Esophagus squamous epithelium (tissue), 4 donors: ENCODE results near the gene AGRP. TPM values are rescaled to one million over a fixed set of nuclear protein-coding genes. Genes with fewer than 3 reads are reported as not detected.

Experiments used
- total RNA-seq, 4 donors: library from RNA; depleted of rRNA; stranded (reverse); fragments of >200 nt; gene quantifications; one replicate each; pipeline ENCODE4 v1.1.0, GENCODE V29; 2016

The AGRP gene
- total RNA-seq, 4 donors from 2014 or later, result not detected

Other genes starting within 250 kb of the AGRP start
- gene FHOD1, start 236.1 kb downstream of the AGRP start, total RNA-seq, result 1 to 10 TPM; 1.9 to 7.4 (median 5.3) TPM
- gene SLC9A5, start 234.6 kb downstream of the AGRP start, total RNA-seq, result under 1 TPM in 1 of 4 donors, not detected in 3; 0.19 TPM
- 10 to 100 TPM in 1 of 4 donors, 1 to 10 TPM in 3; 5.0 to 11.4 (median 7.5) TPM for gene PLEKHG4, start 204.0 kb downstream of the AGRP start, total RNA-seq
- gene KCTD19, start 156.8 kb downstream of the AGRP start, total RNA-seq, result under 1 TPM in 1 of 4 donors, not detected in 3; 0.09 TPM
- not detected for gene LRRC36, start 156.7 kb downstream of the AGRP start, total RNA-seq
- 10 to 100 TPM in 2 of 4 donors, 1 to 10 TPM in 2; 3.0 to 26.2 (median 8.2) TPM for gene TPPP3, start 90.0 kb downstream of the AGRP start, total RNA-seq
- 10 to 100 TPM in 1 of 4 donors, 1 to 10 TPM in 3; 2.5 to 11.1 (median 3.8) TPM for gene ZDHHC1, start 67.1 kb downstream of the AGRP start, total RNA-seq
- 10 to 100 TPM in 1 of 4 donors, 1 to 10 TPM in 3; 2.1 to 13.0 (median 6.7) TPM for gene HSD11B2, start 52.4 kb downstream of the AGRP start, total RNA-seq
- gene ATP6V0D1, start 2.4 kb downstream of the AGRP start, total RNA-seq, result 100 to 1,000 TPM in 3 of 4 donors, 10 to 100 TPM in 1; 99.4 to 158 (median 131) TPM
- 10 to 100 TPM in 3 of 4 donors, 1 to 10 TPM in 1; 6.6 to 24.0 (median 15.6) TPM for gene RIPOR1, start 45.3 kb upstream of the AGRP start, total RNA-seq
- 10 to 100 TPM; 29.9 to 35.5 (median 33.5) TPM for gene CTCF, start 79.0 kb upstream of the AGRP start, total RNA-seq
- gene CARMIL2, start 161.6 kb upstream of the AGRP start, total RNA-seq, result 1 to 10 TPM in 2 of 4 donors, under 1 TPM in 2; 0.64 to 3.1 (median 1.6) TPM
- gene ACD, start 176.7 kb upstream of the AGRP start, total RNA-seq, result 10 to 100 TPM in 2 of 4 donors, 1 to 10 TPM in 2; 5.7 to 18.7 (median 8.8) TPM
- 1 to 10 TPM; 1.1 to 2.3 (median 2.1) TPM for gene PARD6A, start 177.4 kb upstream of the AGRP start, total RNA-seq
- gene ENKD1, start 183.2 kb upstream of the AGRP start, total RNA-seq, result 10 to 100 TPM in 3 of 4 donors, 1 to 10 TPM in 1; 6.1 to 12.9 (median 12.2) TPM
- 1 to 10 TPM in 3 of 4 donors, not detected in 1; 1.1 to 3.1 (median 2.4) TPM for gene C16orf86, start 183.3 kb upstream of the AGRP start, total RNA-seq
- 10 to 100 TPM; 26.1 to 63.3 (median 37.3) TPM for gene GFOD2, start 235.8 kb upstream of the AGRP start, total RNA-seq